Measurements from ENCODE around the gene DNAH17. TPM values are rescaled to one million over a fixed set of nuclear protein-coding genes. Genes with fewer than 3 reads are reported as not detected.

DNAH17 gene
- total RNA-seq, 1 experiment from 2014 or later: 0.18 TPM

GRCh38 chr17:78432226-78433012 lies 144.8 kb downstream of the DNAH17 start:
- no peak for ATAC-seq
- Histone ChIP-seq H3K27ac (ENCODE audit: low read length) (no peak overlapping the region), H3K36me3 (ENCODE audit: control insufficient read depth, insufficient read depth, low read length) (no peaks in the 10 kb centered on the region), H3K27me3 (ENCODE audit: control insufficient read depth, insufficient read depth, low read length) (no peaks in the 10 kb centered on the region), H3K4me3 (ENCODE audit: low read depth in 2 of 2, low read length in 2 of 2) (no peak overlapping the region), H3K9me3 (ENCODE audit: control insufficient read depth, insufficient read depth, low read depth, low read length) (no peaks in the 10 kb centered on the region), H3K4me1 (ENCODE audit: control insufficient read depth, insufficient read depth, low read length) (peaks cover 2% of the 10 kb centered on the region; the same call in 1 of the 2 replicates)
- no TSS peak for BruUV-seq (replicated peaks)
- ChIA-PET POLR2A (interaction anchor here (0.6 kb wide), 1 partner anchor 834 kb away, joined by 3 read pairs; no protein-coding TSS in a partner anchor), CTCF (interaction anchor here (0.6 to 0.9 kb wide), 4 partner anchors 64 to 305 kb away, joined by 3 to 8 read pairs (median 4); no protein-coding TSS in a partner anchor)
- no peak for TF ChIP-seq REST (IDR thresholded peaks at IDR 0.05; ENCODE audit: insufficient read depth in 1 of 2, low read depth in 2 of 2, low read length in 1 of 2)
- no peak for TF ChIP-seq POLR2AphosphoS5 (IDR thresholded peaks at IDR 0.05; ENCODE audit: low read depth, low read length)
- no peak for TF ChIP-seq SIN3A (IDR thresholded peaks at IDR 0.05; ENCODE audit: borderline replicate concordance, insufficient read depth, low read depth, low read length)
- no peak for TF ChIP-seq TCF7L2 (IDR thresholded peaks at IDR 0.05; ENCODE audit: low read depth, low read length)
- no peak for TF ChIP-seq CTCF (IDR thresholded peaks at IDR 0.05)
- no peak for DNase-seq (ENCODE audit: low read depth, low spot score)
- intact Hi-C loops (cut with micrococcal nuclease; ENCODE audit: unreplicated experiment) (no loop called here), in situ Hi-C loops (cut with HindIII; ENCODE audit: low pct_unique_long_range_greater_than_20kb, low sequenced_read_pairs) (no loop called here)

GRCh38 chr17:78431692-78431958 lies 145.6 kb downstream of the DNAH17 start:
- no peaks in the 10 kb centered on the region for H3K9me3 ChIP-seq (ENCODE audit: control insufficient read depth, insufficient read depth, low read depth, low read length)
- H3K27ac ChIP-seq (ENCODE audit: low read length): no peak overlapping the region
- ChIA-PET POLR2A (interaction anchor here (0.6 kb wide), 1 partner anchor 833 kb away, joined by 3 read pairs; no protein-coding TSS in a partner anchor), CTCF (interaction anchor here (0.9 kb wide), 1 partner anchor 65 kb away, joined by 3 read pairs; no protein-coding TSS in a partner anchor)
- no TSS peak for BruUV-seq (replicated peaks)
- intact Hi-C loops (cut with micrococcal nuclease; ENCODE audit: unreplicated experiment): no loop called here
- H3K4me1 ChIP-seq (ENCODE audit: control insufficient read depth, insufficient read depth, low read length): peaks cover 2% of the 10 kb centered on the region; the same call in 1 of the 2 replicates
- TF ChIP-seq CTCF (IDR thresholded peaks at IDR 0.05): no peak
- TF ChIP-seq SIN3A (IDR thresholded peaks at IDR 0.05; ENCODE audit: borderline replicate concordance, insufficient read depth, low read depth, low read length): no peak
- TF ChIP-seq TCF7L2 (IDR thresholded peaks at IDR 0.05; ENCODE audit: low read depth, low read length): no peak
- no peak for TF ChIP-seq REST (IDR thresholded peaks at IDR 0.05; ENCODE audit: insufficient read depth in 1 of 2, low read depth in 2 of 2, low read length in 1 of 2)
- TF ChIP-seq POLR2AphosphoS5 (IDR thresholded peaks at IDR 0.05; ENCODE audit: low read depth, low read length): no peak
- no peaks in the 10 kb centered on the region for H3K36me3 ChIP-seq (ENCODE audit: control insufficient read depth, insufficient read depth, low read length)
- in situ Hi-C loops (cut with HindIII; ENCODE audit: low pct_unique_long_range_greater_than_20kb, low sequenced_read_pairs): no loop called here
- DNase-seq (ENCODE audit: low read depth, low spot score): no peak
- H3K27me3 ChIP-seq (ENCODE audit: control insufficient read depth, insufficient read depth, low read length): no peaks in the 10 kb centered on the region
- no peak for ATAC-seq
- H3K4me3 ChIP-seq (ENCODE audit: low read depth in 2 of 2, low read length in 2 of 2): no peak overlapping the region
